Embryonic facial prominence (tissue), 1 donor: ENCODE measurements around the gene ETHE1.

Experiments used
- DNase-seq: peaks from one replicate; pipeline ENCODE4 v3.0.0-alpha.2; 2016; ENCODE audit errors: extremely low spot score

The ETHE1 gene

DNA sequence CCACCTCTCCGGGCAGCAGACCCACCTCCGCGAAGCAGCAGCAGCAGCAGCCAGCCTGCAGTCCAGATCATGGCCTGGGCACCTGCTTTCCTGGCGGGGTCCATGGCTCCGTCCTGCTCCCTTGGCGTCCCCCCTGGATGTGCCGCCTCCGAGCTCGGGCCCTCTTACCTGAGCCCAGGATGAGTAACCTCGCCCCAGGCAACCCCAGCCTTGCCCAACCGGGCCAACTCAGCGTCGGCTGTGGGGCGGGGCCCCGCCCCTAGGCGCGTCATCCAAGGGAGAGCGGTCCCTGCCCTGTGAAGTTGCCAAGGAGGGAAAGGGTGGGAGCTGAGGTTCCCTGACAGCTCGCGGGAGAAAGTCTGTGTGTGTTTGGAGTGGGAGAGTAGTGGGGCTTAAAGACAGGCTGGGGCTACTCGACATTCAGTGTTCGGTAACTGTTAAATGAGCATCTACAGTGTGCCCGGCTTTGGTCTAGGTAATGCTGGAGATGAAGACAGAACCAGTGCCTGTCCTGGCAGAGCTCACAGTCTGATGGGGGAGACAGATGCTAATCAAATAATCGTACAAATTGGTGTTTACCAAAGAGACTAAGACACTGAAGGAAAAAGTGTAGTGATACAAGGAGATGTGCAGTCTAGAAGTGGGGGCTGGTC lies 61.4 kb downstream of the ETHE1 start, which contains the start of gene LYPD3:
Gene LYPD3, minus strand, starts transcription at position 141 of the 653 bp plus-strand sequence. Its CDS starts 37 bp downstream, at position 104.
- no peak for DNase-seq

GRCh38 chr19:43464134-43464775 lies 62.7 kb downstream of the ETHE1 start:
- no peak for DNase-seq

DNA sequence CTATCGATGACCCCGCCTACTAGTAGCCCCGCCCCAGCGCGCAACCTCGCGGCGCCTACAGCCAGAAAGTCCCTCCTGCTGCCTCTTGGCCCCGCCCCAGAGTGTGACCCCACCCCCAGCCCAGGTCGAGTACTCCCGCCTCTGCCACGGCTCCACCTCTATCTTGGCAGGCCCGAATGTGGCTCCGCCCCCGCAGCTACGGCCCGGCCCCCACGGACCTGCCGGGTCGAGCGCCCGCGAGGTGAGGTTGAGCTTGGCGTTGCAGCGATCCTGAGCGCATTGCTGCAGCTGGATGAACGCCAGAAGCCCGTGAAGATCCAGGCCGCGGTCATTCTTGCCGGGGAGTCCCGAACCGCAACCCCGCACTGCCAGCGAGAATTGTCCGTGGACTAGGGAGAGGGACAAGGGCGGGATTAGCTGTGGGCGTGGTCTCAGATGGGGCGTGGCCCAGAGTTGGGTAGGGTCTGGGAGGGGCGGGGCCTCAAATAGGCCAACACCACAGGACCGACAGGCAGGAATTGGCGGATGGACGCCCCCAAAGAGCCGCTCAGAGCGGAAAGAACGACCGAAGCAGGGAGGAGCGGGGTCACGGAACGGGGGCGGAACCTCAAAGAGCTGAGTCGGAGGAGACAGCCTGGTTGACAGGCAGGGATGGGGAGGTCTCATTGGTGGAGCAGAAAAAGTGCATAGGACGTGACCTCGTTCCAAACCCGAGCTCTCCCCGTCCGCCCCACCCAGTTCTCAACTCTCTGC lies 63.4 kb downstream of the ETHE1 start:
- DNase-seq = peak; percentile 75

DNA sequence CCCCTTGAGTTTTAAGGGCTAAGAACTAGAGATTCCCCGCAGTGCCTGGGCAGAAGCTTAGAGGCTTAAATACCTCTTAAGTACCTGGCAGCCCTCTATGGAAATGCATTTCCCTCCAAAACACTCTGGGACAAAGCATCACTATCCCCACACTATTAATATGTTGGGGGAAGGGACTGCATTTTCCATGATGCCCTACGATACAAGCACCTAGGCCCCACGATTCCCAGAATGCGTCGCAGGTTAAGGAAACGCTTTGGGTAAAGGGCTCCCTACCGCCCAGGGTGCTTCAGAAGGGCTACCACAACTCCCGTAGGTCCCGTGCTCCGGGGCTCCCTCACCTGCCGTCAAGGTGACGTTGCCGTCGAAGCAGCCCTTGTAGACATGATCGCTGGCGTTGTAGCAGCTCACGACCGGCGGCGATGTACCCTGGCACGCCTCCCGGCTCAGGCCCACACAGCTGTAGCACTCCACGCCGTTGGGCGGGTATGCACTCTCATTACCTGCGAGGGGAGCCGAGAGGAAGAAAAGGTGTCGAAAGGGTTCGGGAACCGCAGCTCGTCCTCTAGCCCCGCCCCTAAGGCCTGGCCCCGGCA lies 64.1 kb downstream of the ETHE1 start:
- DNase-seq = no peak

DNA sequence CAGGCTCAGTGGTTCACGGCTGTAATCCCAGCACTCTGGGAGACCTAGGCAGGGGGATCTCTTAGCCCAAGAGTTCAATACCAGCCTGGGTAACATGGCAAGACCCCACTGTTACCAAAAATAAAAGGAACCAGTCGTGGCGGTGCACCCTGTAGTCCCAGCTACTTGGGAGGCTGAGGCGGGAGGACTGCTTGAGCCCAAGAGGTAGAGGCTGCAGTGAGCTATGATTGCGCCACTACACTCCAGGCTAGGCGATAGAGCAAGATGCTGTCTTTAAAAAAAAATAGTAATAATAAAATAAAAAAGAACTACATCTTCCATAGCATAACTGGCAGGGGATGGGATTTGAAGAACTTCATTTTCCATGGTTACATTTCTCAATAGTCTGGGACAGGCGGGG lies 64.6 kb downstream of the ETHE1 start:
- no peak for DNase-seq

DNA sequence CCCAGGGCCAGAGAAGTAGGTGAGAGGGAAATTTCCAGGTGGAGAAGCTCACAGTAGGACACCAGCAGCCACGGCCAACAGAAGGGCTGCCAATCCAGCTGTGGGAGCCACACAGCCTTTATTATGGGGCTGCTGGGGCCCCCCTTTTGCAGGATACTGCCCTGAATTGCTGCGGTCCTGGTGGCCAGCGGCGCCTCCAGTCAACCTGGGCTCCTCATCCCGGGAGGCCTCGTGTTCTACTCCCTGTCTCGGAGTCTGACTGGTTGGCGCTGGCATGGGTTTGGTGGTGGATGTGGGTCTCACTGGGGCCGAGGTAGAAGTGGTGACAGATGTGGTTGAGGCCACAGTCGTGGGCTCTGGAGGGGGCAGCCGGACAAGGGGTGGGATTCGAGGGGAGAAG lies 65.7 kb downstream of the ETHE1 start:
- DNase-seq = no peak

DNA sequence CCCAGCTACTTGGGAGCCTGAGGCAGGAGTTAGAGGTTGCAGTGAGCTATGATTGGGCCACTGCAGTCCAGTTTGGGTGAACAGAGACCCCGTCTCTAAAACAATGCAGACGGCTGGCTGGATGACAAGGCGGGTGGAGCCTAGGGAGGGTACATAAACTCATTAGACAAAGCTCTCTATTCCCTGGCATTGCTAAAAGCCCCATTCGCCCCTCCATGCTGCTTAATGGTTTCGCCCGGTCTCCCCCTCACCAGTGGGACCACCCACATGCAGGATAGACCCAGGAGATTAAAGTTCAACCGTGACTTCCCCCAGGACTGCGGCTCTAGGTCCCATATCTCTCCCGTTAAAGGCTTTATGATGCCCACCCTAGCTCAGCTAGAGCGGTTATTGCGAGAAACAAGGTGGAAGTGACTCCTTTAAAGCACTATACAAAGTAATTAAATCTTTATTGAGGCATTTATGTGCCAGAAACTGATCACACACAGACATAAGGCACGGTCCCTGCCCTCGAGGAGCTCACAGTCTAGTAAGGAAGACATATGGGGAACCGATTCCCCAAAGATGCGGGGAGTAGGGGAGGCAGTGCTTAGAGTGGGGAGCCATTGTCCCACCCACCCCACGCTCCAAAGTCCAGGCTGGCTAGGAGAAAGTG lies 66.5 kb downstream of the ETHE1 start:
- DNase-seq = no peak

DNA sequence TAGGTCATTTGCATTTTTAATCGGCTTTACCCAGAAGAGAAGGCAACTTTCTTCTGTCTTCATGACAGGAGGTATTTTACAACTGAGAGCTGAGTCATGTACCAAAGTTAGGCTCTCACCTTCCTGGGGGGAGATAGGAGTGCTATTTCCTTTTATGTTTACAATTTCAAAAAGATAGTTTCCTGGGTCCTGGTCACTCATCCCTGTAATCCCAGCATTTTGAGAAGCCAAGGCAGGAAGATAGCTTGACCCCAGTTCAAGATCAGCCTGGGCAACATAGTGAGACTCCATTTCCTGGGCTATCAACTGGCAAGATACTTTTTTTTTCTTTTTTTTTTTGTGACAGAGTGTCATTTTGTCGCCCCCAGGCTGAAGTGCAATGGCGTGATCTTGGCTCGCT lies 69.2 kb downstream of the ETHE1 start:
- no peak for DNase-seq
